ENCODE data around the gene MTERF1. TPM values are rescaled to one million over a fixed set of nuclear protein-coding genes. Genes with fewer than 3 reads are reported as not detected.
A peak's percentile ranks its signal among the peaks of the same experiment; 100 is the strongest.

Gene MTERF1
- polyA plus RNA-seq, 1 donor = 22.7 TPM

DNA sequence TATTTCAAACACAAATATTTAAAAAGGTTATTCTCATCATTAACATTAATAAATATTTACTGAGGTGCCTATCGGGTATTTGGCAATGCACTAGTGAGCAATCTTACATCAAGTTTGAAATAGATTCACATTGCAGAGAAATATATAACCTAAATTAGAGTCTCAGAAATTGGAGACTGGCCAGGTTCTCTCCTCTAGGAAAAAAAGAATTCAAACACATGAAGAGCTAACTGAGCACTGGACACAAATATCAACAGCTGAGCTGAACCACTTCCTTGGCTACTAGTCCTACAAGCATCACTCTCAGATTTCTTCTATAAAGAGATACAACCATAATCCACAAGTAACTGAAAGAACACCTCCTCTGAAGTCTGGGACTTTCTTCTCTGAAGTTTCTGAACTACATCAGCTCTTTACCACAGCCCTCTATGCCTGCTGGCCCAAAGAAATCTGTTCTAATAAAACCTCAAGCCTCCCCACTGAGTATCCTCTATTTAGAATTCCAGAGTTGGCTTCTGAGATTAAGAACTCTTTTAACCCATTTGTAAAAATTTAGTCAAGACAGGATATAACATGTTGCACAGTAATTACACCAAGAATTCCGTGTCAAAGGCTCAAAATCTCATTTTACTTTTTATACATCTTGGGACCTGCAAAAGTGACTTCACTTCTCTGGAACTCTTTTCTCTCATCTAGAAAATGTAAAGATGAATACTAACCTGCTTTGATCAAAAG lies 45.2 kb downstream of the MTERF1 start:
- no peak for DNase-seq

DNA sequence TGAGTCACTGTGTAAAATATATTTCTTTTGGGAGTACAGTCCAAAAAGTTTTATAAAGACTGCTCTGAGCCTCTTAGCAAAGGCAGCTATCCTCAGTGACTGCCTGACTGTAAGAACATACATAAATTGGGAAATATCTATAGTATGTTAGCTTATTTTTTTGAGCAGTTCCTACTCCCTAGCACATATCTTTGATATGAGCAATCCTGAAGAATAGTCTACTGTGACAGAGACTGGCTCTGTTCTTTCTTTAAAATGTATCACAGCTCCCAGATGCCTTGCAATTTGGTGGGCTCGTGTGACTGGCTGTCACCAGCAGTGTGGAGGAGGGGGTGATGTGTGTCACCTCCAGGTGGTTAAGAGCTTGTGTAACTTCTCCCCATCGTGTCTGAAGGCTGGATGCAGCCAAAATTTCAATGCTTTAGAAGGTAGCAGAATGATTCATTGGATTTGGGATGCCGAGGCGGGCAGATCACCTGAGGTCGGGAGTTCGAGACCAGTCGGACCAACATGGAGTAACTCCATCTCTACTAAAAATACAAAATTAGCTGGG lies 47.9 kb downstream of the MTERF1 start:
- DNase-seq = no peak

DNA sequence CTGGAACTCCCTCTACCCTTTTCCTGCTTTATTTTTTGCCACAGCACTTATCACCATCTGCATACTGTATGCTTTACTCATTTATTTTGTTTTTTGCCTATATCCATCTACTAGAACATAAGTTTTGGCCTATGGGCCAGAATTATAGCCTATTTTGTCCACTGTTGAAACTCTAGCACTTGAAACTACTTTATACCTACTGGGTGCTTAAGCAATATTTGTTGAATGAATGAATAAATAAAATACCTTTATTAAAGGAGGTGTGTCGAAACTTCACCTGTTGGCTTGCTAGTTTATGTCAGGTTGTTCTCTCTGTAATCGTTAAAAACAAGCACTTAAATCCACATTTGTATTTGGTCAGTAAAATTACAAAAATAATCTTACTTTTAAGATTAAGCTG lies 53.3 kb downstream of the MTERF1 start:
- DNase-seq = no peak

DNA sequence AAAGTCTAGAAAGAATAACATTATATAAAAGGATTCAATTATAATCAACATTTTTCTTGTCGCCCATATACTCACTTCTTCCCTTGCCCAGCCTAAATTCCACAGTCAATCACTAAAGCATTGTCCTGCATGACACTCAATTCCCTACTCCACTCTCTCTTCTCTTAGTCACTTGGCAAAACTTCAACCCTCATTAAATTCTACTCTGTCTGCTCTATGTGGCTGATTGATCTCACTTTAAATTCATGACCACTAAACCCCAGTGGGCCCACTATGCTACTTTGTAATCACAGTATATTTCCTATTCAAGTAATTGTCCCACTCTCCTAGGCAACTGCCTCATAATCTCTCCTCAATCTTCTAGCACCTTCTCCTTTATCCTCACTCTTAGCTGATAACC lies 54.1 kb downstream of the MTERF1 start:
- peak; percentile 1 for DNase-seq

- DNase-seq = no peak
These were observed 56.3 kb downstream of the MTERF1 start for GRCh38 chr7:91824201-91824600.

Other genes starting within 250 kb of the MTERF1 start
- 121 TPM for gene AKAP9, start 60.2 kb upstream of the MTERF1 start, polyA plus RNA-seq (ENCODE audit: insufficient read length)

All from left kidney (tissue), 2 donors.